DND-41 (cell line): ENCODE data around the gene KBTBD13.
"Not testable (repeated sequence)": the region's sequence is repeated elsewhere in the genome, so short reads cannot be mapped to it uniquely, and the experiment has no call there.

Experiments used
- ATAC-seq: fragments of 200-7000 bp; cut with Tn5 transposase; 3 replicates; pipeline ENCODE4 v1.9.1; 2021; ENCODE audit warnings: low read depth; ENCODE audit not compliant: insufficient read depth
- DNase-seq: peaks from one replicate; pipeline ENCODE4 v3.0.0-alpha.2; 2020
- H2AFZ ChIP-seq: 2 replicates; pipeline ENCODE4 v1.6.0; 2012; ENCODE audit warnings: low read depth, low read length
- H3K27ac ChIP-seq: 2 replicates; pipeline ENCODE4 v1.5.1; 2012; ENCODE audit warnings: low read length, inconsistent platforms
- H3K27me3 ChIP-seq: fragments of 200-600 bp; sonication (generic); 2 replicates; pipeline ENCODE4 v1.6.0; 2012; ENCODE audit warnings: low read length, mild to moderate bottlenecking, inconsistent platforms; ENCODE audit not compliant: insufficient read depth, poor library complexity
- H3K36me3 ChIP-seq: 2 replicates; pipeline ENCODE4 v1.5.1; 2012; ENCODE audit warnings: low read length, inconsistent platforms; ENCODE audit not compliant: insufficient read depth
- H3K4me1 ChIP-seq: 2 replicates; pipeline ENCODE4 v1.5.1; 2012; ENCODE audit warnings: mild to moderate bottlenecking, low read length; ENCODE audit not compliant: insufficient read depth
- H3K4me2 ChIP-seq: 2 replicates; pipeline ENCODE4 v1.6.0; 2012; ENCODE audit warnings: mild to moderate bottlenecking, moderate library complexity, low read length, inconsistent platforms; ENCODE audit not compliant: insufficient read depth
- H3K4me3 ChIP-seq, 2 experiments: fragments of 200-600 bp in 1 of 2; shearing (Covaris generic) in 1 of 2; 2 replicates each; pipeline ENCODE4 v1.5.1; 2012 to 2016; ENCODE audit warnings: inconsistent platforms in 2 of 2, low read length in 2 of 2, mild to moderate bottlenecking in 2 of 2, low read depth in 1 of 2, moderate library complexity in 1 of 2
- H3K79me2 ChIP-seq: 2 replicates; pipeline ENCODE4 v1.6.0; 2012; ENCODE audit warnings: low read length, inconsistent platforms; ENCODE audit not compliant: insufficient read depth
- H3K9ac ChIP-seq: 2 replicates; pipeline ENCODE4 v1.6.0; 2012; ENCODE audit warnings: low read depth, mild to moderate bottlenecking, inconsistent platforms, low read length, moderate library complexity
- H3K9me3 ChIP-seq: 2 replicates; pipeline ENCODE4 v1.5.1; 2012; ENCODE audit warnings: low read length, moderate library complexity, mild to moderate bottlenecking, inconsistent platforms; ENCODE audit not compliant: insufficient read depth, severe bottlenecking
- H4K20me1 ChIP-seq: 2 replicates; pipeline ENCODE4 v1.6.0; 2012; ENCODE audit warnings: low read length; ENCODE audit not compliant: insufficient read depth
- CTCF ChIP-seq: IDR thresholded peaks from 2 replicates; pipeline ENCODE4 v1.5.1; 2012; ENCODE audit warnings: borderline replicate concordance, low read length, moderate library complexity, mild to moderate bottlenecking; ENCODE audit not compliant: poor library complexity, severe bottlenecking; ENCODE audit errors: extremely low read depth
- EZH2 ChIP-seq: IDR thresholded peaks from 3 replicates; pipeline ENCODE4 v1.6.1; 2012; ENCODE audit warnings: borderline replicate concordance, low read depth, mild to moderate bottlenecking, moderate library complexity, low read length, inconsistent platforms; ENCODE audit not compliant: severe bottlenecking

Gene KBTBD13

GRCh38 chr15:65075607-65076395 lies 745 bp upstream of the KBTBD13 start:
- not testable (repeated sequence) for DNase-seq, H3K4me2 ChIP-seq

GRCh38 chr15:65077291-65077980 lies 890 bp downstream of the KBTBD13 start:
- H3K27me3 ChIP-seq, result no peaks in the 10 kb centered on the region
- H3K4me2 ChIP-seq, result no peak overlapping the region
- no peak overlapping the region for H3K9ac ChIP-seq

More at GRCh38 chr15:65075607-65076395, 745 bp upstream of the KBTBD13 start:
- not testable (repeated sequence) for H3K9me3 ChIP-seq, ATAC-seq, H3K4me3 ChIP-seq, H4K20me1 ChIP-seq, H3K4me1 ChIP-seq, H3K27ac ChIP-seq, H2AFZ ChIP-seq, H3K36me3 ChIP-seq, H3K79me2 ChIP-seq, H3K9ac ChIP-seq, H3K27me3 ChIP-seq

GRCh38 chr15:65077981-65078352 lies 1.4 kb downstream of the KBTBD13 start:
- Histone ChIP-seq H3K4me1 (peaks cover 13% of the 10 kb centered on the region), H3K79me2 (no peaks in the 10 kb centered on the region), H3K4me2 (no peak overlapping the region), H3K36me3 (no peaks in the 10 kb centered on the region), H3K27me3 (no peaks in the 10 kb centered on the region), H3K4me3 (no peak overlapping the region), H3K9me3 (no peaks in the 10 kb centered on the region), H3K9ac (no peak overlapping the region), H4K20me1 (no peaks in the 10 kb centered on the region), H3K27ac (no peak overlapping the region), H2AFZ (no peak overlapping the region)
- DNase-seq (no peak), ATAC-seq (no peak)
- TF ChIP-seq EZH2 (no peak), CTCF (no peak)

More at GRCh38 chr15:65077291-65077980, 890 bp downstream of the KBTBD13 start:
- no peak overlapping the region for H2AFZ ChIP-seq
- no peak overlapping the region for H3K4me3 ChIP-seq
- no peaks in the 10 kb centered on the region for H3K9me3 ChIP-seq
- peaks cover 7% of the 10 kb centered on the region for H3K4me1 ChIP-seq
- no peak for ATAC-seq
- no peak overlapping the region for H3K27ac ChIP-seq
- no peaks in the 10 kb centered on the region for H3K79me2 ChIP-seq
- TF ChIP-seq EZH2 (no peak), CTCF (no peak)
- H4K20me1 ChIP-seq, result no peaks in the 10 kb centered on the region
- no peak for DNase-seq
- no peaks in the 10 kb centered on the region for H3K36me3 ChIP-seq

GRCh38 chr15:65079580-65079979 lies 3.0 kb downstream of the KBTBD13 start:
- H2AFZ ChIP-seq, result no peak overlapping the region
- no peak for DNase-seq
- H3K4me1 ChIP-seq, result peaks cover 15% of the 10 kb centered on the region
- no peak overlapping the region for H3K4me3 ChIP-seq
- no peaks in the 10 kb centered on the region for H4K20me1 ChIP-seq
- no peak for ATAC-seq
- H3K9me3 ChIP-seq, result no peaks in the 10 kb centered on the region
- no peak overlapping the region for H3K27ac ChIP-seq
- no peak overlapping the region for H3K9ac ChIP-seq
- H3K79me2 ChIP-seq, result no peaks in the 10 kb centered on the region
- H3K4me2 ChIP-seq, result no peak overlapping the region
- no peak for TF ChIP-seq EZH2
- no peak for TF ChIP-seq CTCF
- no peaks in the 10 kb centered on the region for H3K36me3 ChIP-seq
- H3K27me3 ChIP-seq, result no peaks in the 10 kb centered on the region
